ENCODE results near the gene FBXO21.

FBXO21 gene

DNA sequence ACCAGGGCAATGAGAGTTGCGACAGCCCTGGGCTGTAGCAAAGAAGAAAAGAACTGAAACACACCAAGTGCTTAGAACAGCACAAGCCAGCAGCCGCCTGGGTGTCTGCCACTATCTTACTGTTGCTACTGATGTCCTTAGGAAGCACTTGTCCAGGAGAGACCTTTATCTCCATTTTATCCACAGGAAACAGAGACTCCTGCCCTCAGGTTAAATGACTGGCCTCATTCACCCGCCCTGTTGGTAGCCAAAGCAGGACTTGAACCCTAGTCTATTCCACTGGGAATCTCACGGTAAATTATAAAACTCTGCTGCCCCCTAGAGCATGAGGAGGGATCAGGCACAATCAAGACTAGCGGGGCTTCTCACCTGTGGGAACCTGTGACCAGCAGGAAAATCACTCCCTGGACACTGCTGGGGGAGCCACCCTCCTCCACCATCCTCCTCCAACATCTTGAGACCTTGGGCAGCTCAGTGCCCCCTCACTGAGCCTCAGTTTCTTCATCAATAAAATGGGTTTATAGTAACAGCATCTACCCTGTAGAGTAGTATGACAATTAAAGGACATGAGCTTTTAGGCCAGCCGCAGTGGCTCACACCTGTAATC lies 70.6 kb downstream of the FBXO21 start:
- ATAC-seq, result peak; percentile 87
- no peak for TF ChIP-seq BACH2 (CRISPR knock-in tag; IDR thresholded peaks at IDR 0.05; ENCODE audit: borderline replicate concordance)
- no peak for TF ChIP-seq GLIS3 (CRISPR knock-in tag; IDR thresholded peaks at IDR 0.05)
- TF ChIP-seq, protein P1, sequence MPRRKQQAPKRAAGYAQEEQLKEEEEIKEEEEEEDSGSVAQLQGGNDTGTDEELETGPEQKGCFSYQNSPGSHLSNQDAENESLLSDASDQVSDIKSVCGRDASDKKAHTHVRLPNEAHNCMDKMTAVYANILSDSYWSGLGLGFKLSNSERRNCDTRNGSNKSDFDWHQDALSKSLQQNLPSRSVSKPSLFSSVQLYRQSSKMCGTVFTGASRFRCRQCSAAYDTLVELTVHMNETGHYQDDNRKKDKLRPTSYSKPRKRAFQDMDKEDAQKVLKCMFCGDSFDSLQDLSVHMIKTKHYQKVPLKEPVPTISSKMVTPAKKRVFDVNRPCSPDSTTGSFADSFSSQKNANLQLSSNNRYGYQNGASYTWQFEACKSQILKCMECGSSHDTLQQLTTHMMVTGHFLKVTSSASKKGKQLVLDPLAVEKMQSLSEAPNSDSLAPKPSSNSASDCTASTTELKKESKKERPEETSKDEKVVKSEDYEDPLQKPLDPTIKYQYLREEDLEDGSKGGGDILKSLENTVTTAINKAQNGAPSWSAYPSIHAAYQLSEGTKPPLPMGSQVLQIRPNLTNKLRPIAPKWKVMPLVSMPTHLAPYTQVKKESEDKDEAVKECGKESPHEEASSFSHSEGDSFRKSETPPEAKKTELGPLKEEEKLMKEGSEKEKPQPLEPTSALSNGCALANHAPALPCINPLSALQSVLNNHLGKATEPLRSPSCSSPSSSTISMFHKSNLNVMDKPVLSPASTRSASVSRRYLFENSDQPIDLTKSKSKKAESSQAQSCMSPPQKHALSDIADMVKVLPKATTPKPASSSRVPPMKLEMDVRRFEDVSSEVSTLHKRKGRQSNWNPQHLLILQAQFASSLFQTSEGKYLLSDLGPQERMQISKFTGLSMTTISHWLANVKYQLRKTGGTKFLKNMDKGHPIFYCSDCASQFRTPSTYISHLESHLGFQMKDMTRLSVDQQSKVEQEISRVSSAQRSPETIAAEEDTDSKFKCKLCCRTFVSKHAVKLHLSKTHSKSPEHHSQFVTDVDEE (CRISPR knock-in tag; IDR thresholded peaks at IDR 0.05), result no peak
- TF ChIP-seq, protein P2, sequence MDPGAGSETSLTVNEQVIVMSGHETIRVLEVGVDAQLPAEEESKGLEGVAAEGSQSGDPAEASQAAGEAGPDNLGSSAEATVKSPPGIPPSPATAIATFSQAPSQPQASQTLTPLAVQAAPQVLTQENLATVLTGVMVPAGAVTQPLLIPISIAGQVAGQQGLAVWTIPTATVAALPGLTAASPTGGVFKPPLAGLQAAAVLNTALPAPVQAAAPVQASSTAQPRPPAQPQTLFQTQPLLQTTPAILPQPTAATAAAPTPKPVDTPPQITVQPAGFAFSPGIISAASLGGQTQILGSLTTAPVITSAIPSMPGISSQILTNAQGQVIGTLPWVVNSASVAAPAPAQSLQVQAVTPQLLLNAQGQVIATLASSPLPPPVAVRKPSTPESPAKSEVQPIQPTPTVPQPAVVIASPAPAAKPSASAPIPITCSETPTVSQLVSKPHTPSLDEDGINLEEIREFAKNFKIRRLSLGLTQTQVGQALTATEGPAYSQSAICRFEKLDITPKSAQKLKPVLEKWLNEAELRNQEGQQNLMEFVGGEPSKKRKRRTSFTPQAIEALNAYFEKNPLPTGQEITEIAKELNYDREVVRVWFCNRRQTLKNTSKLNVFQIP (CRISPR knock-in tag; IDR thresholded peaks at IDR 0.05; ENCODE audit: borderline replicate concordance, low read depth), result no peak
- no peak for TF ChIP-seq ARNTL (CRISPR knock-in tag; IDR thresholded peaks at IDR 0.05; ENCODE audit: borderline replicate concordance, low read depth)
- no peak for TF ChIP-seq PPARA (CRISPR knock-in tag; IDR thresholded peaks at IDR 0.05; ENCODE audit: borderline replicate concordance)
- no peak for TF ChIP-seq ZNF565 (CRISPR knock-in tag; conservative IDR thresholded peaks at IDR 0.05; ENCODE audit: low read depth)
- no peak for TF ChIP-seq ESRRG (CRISPR knock-in tag; IDR thresholded peaks at IDR 0.05)
- no peak for TF ChIP-seq TCF4 (CRISPR knock-in tag; IDR thresholded peaks at IDR 0.05; ENCODE audit: borderline replicate concordance)
- TF ChIP-seq ZC3H10 (CRISPR knock-in tag; IDR thresholded peaks at IDR 0.05), result no peak
- TF ChIP-seq CSDC2 (CRISPR knock-in tag; IDR thresholded peaks at IDR 0.05), result no peak
- no peak for TF ChIP-seq SNAI2 (CRISPR knock-in tag; IDR thresholded peaks at IDR 0.05)
- TF ChIP-seq TOX (CRISPR knock-in tag; IDR thresholded peaks at IDR 0.05; ENCODE audit: borderline replicate concordance), result no peak
- TF ChIP-seq, protein P3, sequence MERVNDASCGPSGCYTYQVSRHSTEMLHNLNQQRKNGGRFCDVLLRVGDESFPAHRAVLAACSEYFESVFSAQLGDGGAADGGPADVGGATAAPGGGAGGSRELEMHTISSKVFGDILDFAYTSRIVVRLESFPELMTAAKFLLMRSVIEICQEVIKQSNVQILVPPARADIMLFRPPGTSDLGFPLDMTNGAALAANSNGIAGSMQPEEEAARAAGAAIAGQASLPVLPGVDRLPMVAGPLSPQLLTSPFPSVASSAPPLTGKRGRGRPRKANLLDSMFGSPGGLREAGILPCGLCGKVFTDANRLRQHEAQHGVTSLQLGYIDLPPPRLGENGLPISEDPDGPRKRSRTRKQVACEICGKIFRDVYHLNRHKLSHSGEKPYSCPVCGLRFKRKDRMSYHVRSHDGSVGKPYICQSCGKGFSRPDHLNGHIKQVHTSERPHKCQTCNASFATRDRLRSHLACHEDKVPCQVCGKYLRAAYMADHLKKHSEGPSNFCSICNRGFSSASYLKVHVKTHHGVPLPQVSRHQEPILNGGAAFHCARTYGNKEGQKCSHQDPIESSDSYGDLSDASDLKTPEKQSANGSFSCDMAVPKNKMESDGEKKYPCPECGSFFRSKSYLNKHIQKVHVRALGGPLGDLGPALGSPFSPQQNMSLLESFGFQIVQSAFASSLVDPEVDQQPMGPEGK (CRISPR knock-in tag; IDR thresholded peaks at IDR 0.05; ENCODE audit: borderline replicate concordance), result no peak
- TF ChIP-seq ZNF8 (CRISPR knock-in tag; IDR thresholded peaks at IDR 0.05), result no peak

- no peak for ATAC-seq
- TF ChIP-seq PPARA (CRISPR knock-in tag; IDR thresholded peaks at IDR 0.05; ENCODE audit: borderline replicate concordance) (no peak), SNAI2 (CRISPR knock-in tag; IDR thresholded peaks at IDR 0.05) (no peak), ESRRG (CRISPR knock-in tag; IDR thresholded peaks at IDR 0.05) (no peak)
Observed at GRCh38 chr12:117118838-117119591, 71.3 kb downstream of the FBXO21 start.

DNA sequence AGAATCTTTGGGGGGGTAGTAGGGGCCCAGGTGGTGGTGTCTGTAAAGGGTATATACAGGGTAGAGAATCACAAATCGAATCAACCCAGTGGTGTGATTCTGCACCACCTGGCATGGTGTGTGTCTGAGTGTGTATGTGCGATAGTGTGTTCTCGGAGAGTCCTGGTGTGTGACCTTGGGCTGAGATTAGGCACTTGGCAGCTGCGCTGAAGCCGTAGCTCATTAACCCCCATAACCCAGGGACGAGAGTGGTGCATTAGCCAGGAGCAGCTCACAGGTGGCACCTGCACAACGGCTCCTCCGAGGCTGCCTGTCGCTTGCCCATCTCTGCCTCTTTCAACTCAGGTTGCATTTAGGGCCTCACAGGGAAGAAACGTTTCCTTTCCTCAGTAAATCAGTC lies 75.5 kb downstream of the FBXO21 start:
- ATAC-seq, result no peak
- TF ChIP-seq ZNF70 (CRISPR knock-in tag; IDR thresholded peaks at IDR 0.05) (no peak), OSR1 (CRISPR knock-in tag; IDR thresholded peaks at IDR 0.05) (no peak), ARNTL (CRISPR knock-in tag; IDR thresholded peaks at IDR 0.05; ENCODE audit: borderline replicate concordance, low read depth) (no peak)

DNA sequence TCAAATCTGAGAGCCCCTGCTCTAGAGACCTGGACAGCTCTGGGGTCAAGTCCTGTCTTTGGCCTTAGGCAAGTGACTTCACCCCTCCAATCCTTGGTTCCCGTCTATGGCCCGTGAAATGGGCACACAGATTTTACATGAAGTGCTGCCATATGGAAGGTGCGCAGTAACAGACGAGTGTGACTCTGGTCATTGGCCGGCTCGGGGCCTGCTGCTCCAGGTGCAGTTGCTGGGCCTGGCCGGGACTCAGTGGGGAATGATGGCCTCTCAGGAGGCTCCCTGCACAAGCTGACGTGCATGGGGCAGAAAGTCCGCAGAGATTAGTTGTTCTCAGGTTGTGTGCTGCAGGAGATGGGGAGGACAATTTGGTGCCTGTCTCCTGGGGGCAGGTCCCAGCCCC lies 77.0 kb downstream of the FBXO21 start:
- TF ChIP-seq ZNF565 (CRISPR knock-in tag; conservative IDR thresholded peaks at IDR 0.05; ENCODE audit: low read depth) (no peak), RARB (CRISPR knock-in tag; IDR thresholded peaks at IDR 0.05) (no peak), ISL1 (CRISPR knock-in tag; IDR thresholded peaks at IDR 0.05) (no peak)
- TF ChIP-seq, protein P3 (CRISPR knock-in tag; IDR thresholded peaks at IDR 0.05; ENCODE audit: borderline replicate concordance), result no peak
- ATAC-seq, result no peak

All from SK-N-SH treated with all-trans-retinoic acid at 6 μM for 48 hours (cell line).